ACC112 (cell line): Measurements from ENCODE around the gene TIAM1.

Source experiments
- H2AFZ ChIP-seq: fragments of 200-600 bp; sonication (generic); one replicate; pipeline ENCODE4 v1.6.0; 2017; ENCODE audit warnings: antibody characterized with exemption, low read length; ENCODE audit not compliant: unreplicated experiment
- H3K27ac ChIP-seq: fragments of 200-600 bp; sonication (generic); 2 replicates; pipeline ENCODE4 v1.5.1; 2014; ENCODE audit warnings: low read depth, mild to moderate bottlenecking, antibody characterized with exemption, low read length, moderate library complexity
- H3K27me3 ChIP-seq: fragments of 200-600 bp; sonication (generic); 2 replicates; pipeline ENCODE4 v1.6.1; 2014; ENCODE audit warnings: mild to moderate bottlenecking, antibody characterized with exemption, low read length, moderate library complexity, mixed read lengths; ENCODE audit not compliant: insufficient read depth
- H3K36me3 ChIP-seq: fragments of 200-600 bp; sonication (generic); 2 replicates; pipeline ENCODE4 v1.6.1; 2016; ENCODE audit warnings: mild to moderate bottlenecking, antibody characterized with exemption, low read length, moderate library complexity, mixed read lengths; ENCODE audit not compliant: insufficient read depth
- H3K4me1 ChIP-seq: fragments of 200-600 bp; sonication (generic); one replicate; pipeline ENCODE4 v1.6.1; 2016; ENCODE audit warnings: low read length, mixed read lengths; ENCODE audit not compliant: insufficient read depth, unreplicated experiment, control insufficient read depth
- H3K4me3 ChIP-seq: fragments of 200-600 bp; sonication (generic); 2 replicates; pipeline ENCODE4 v1.5.1; 2014; ENCODE audit warnings: mild to moderate bottlenecking, low read depth, low read length
- H3K79me2 ChIP-seq: fragments of 200-600 bp; sonication (generic); one replicate; pipeline ENCODE4 v1.6.0; 2016; ENCODE audit warnings: low read length; ENCODE audit not compliant: control insufficient read depth, unreplicated experiment, insufficient read depth

Gene TIAM1

GRCh38 chr21:31257265-31257664 lies 86.8 kb downstream of the TIAM1 start:
- H3K4me1 ChIP-seq = peaks cover 11% of the 10 kb centered on the region
- no peaks in the 10 kb centered on the region for H3K36me3 ChIP-seq
- H3K79me2 ChIP-seq = no peaks in the 10 kb centered on the region
- H3K4me3 ChIP-seq = no peak overlapping the region
- H3K27ac ChIP-seq = no peak overlapping the region
- no peaks in the 10 kb centered on the region for H3K27me3 ChIP-seq
- H2AFZ ChIP-seq = no peak overlapping the region

- Histone ChIP-seq H3K27ac (no peak overlapping the region), H3K27me3 (no peaks in the 10 kb centered on the region), H2AFZ (no peak overlapping the region), H3K4me3 (no peak overlapping the region), H3K79me2 (no peaks in the 10 kb centered on the region), H3K36me3 (no peaks in the 10 kb centered on the region), H3K4me1 (peaks cover 7% of the 10 kb centered on the region)
These were observed 88.2 kb downstream of the TIAM1 start for GRCh38 chr21:31255896-31256295.

- Histone ChIP-seq H3K79me2 (no peaks in the 10 kb centered on the region), H3K27ac (no peak overlapping the region), H3K27me3 (no peaks in the 10 kb centered on the region), H3K36me3 (no peaks in the 10 kb centered on the region), H2AFZ (no peak overlapping the region), H3K4me3 (no peak overlapping the region), H3K4me1 (no peaks in the 10 kb centered on the region)
These were observed 89.0 kb downstream of the TIAM1 start for GRCh38 chr21:31255036-31255435.

GRCh38 chr21:31254131-31254530 lies 89.9 kb downstream of the TIAM1 start:
- Histone ChIP-seq H3K27ac (no peak overlapping the region), H3K79me2 (no peaks in the 10 kb centered on the region), H3K36me3 (no peaks in the 10 kb centered on the region), H3K4me3 (no peak overlapping the region), H2AFZ (no peak overlapping the region), H3K27me3 (no peaks in the 10 kb centered on the region), H3K4me1 (peaks cover under 1% of the 10 kb centered on the region)

GRCh38 chr21:31253684-31254083 lies 90.4 kb downstream of the TIAM1 start:
- H3K4me3 ChIP-seq = no peak overlapping the region
- no peak overlapping the region for H2AFZ ChIP-seq
- H3K27ac ChIP-seq = no peak overlapping the region
- H3K36me3 ChIP-seq = no peaks in the 10 kb centered on the region
- no peaks in the 10 kb centered on the region for H3K79me2 ChIP-seq
- peaks cover 5% of the 10 kb centered on the region for H3K4me1 ChIP-seq
- H3K27me3 ChIP-seq = no peaks in the 10 kb centered on the region

GRCh38 chr21:31252611-31253010 lies 91.5 kb downstream of the TIAM1 start:
- Histone ChIP-seq H2AFZ (no peak overlapping the region), H3K4me1 (peaks cover 11% of the 10 kb centered on the region), H3K36me3 (no peaks in the 10 kb centered on the region), H3K4me3 (no peak overlapping the region), H3K27ac (no peak overlapping the region), H3K79me2 (no peaks in the 10 kb centered on the region), H3K27me3 (no peaks in the 10 kb centered on the region)

- no peaks in the 10 kb centered on the region for H3K27me3 ChIP-seq
- H3K4me1 ChIP-seq = peaks cover 11% of the 10 kb centered on the region
- no peak overlapping the region for H2AFZ ChIP-seq
- H3K79me2 ChIP-seq = no peaks in the 10 kb centered on the region
- no peak overlapping the region for H3K27ac ChIP-seq
- H3K36me3 ChIP-seq = no peaks in the 10 kb centered on the region
- no peak overlapping the region for H3K4me3 ChIP-seq
These were observed 92.0 kb downstream of the TIAM1 start for GRCh38 chr21:31252091-31252490.

GRCh38 chr21:31251686-31252085 lies 92.4 kb downstream of the TIAM1 start:
- H2AFZ ChIP-seq = no peak overlapping the region
- H3K4me3 ChIP-seq = no peak overlapping the region
- no peaks in the 10 kb centered on the region for H3K27me3 ChIP-seq
- H3K36me3 ChIP-seq = no peaks in the 10 kb centered on the region
- H3K27ac ChIP-seq = no peak overlapping the region
- H3K4me1 ChIP-seq = peaks cover 11% of the 10 kb centered on the region
- H3K79me2 ChIP-seq = no peaks in the 10 kb centered on the region

- H3K27me3 ChIP-seq = no peaks in the 10 kb centered on the region
- no peak overlapping the region for H2AFZ ChIP-seq
- peak overlapping the region; percentile 55 for H3K27ac ChIP-seq
- no peaks in the 10 kb centered on the region for H3K79me2 ChIP-seq
- H3K4me3 ChIP-seq = no peak overlapping the region
- H3K36me3 ChIP-seq = peaks cover 11% of the 10 kb centered on the region
- peaks cover 15% of the 10 kb centered on the region for H3K4me1 ChIP-seq
These were observed 95.5 kb downstream of the TIAM1 start for GRCh38 chr21:31248598-31248997.

- Histone ChIP-seq H3K27ac (no peak overlapping the region), H3K4me3 (no peak overlapping the region), H3K36me3 (peaks cover 35% of the 10 kb centered on the region), H3K4me1 (peaks cover 9% of the 10 kb centered on the region), H3K27me3 (no peaks in the 10 kb centered on the region), H2AFZ (no peak overlapping the region), H3K79me2 (no peaks in the 10 kb centered on the region)
These were observed 100.5 kb downstream of the TIAM1 start for GRCh38 chr21:31243611-31244010.

- Histone ChIP-seq H3K36me3 (peaks cover 10% of the 10 kb centered on the region), H3K27me3 (no peaks in the 10 kb centered on the region), H3K27ac (no peak overlapping the region), H3K79me2 (no peaks in the 10 kb centered on the region), H3K4me3 (no peak overlapping the region), H3K4me1 (no peaks in the 10 kb centered on the region), H2AFZ (no peak overlapping the region)
These were observed 107.5 kb downstream of the TIAM1 start for GRCh38 chr21:31236528-31236927.
